ENCODE results near the gene SMG5.

SMG5 gene

DNA sequence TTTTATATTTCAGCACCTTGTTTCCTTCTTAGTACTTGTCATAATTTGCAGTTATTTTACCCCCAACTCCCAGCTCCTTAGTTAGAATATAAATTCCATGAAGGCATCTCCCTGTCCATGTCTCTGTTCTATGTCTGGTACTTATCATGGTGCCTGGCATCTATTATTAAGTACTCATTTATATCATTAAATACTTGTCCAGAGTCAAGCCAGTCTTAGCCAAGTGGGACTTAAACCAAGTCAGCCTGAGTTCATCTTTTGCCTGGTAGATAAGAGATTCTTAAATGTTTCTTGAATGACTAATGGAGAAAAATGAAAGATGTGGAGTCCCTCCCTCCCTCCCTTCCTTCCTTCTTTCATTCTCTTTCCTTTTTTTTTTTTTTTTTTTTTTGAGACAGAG lies 79.3 kb downstream of the SMG5 start:
- no peak for DNase-seq

DNA sequence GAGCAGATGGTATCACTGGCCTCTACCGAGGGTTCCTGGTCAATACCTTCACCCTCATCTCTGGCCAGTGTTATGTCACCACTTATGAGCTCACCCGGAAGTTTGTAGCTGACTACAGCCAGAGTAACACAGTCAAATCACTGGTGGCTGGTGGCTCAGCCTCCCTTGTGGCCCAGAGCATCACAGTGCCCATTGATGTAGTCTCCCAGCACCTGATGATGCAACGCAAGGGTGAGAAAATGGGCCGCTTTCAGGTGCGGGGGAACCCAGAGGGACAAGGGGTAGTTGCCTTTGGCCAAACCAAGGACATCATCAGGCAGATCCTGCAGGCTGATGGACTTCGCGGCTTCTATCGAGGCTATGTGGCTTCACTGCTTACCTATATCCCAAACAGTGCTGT lies 82.6 kb downstream of the SMG5 start:
- DNase-seq: no peak
